ENCODE results near the gene SLC2A8.

Gene SLC2A8

GRCh38 chr9:127370147-127370579, 26.8 kb upstream of the SLC2A8 start:
- H3K4me3 ChIP-seq (ENCODE audit: low read depth in 1 of 2, low read length in 1 of 2) = no peak overlapping the region
- no peak for TF ChIP-seq CTCF (IDR thresholded peaks at IDR 0.05)
- H3K9me3 ChIP-seq = no peaks in the 10 kb centered on the region
- H3K27me3 ChIP-seq = peaks cover 16% of the 10 kb centered on the region
- no peaks in the 10 kb centered on the region for H3K36me3 ChIP-seq
- no peaks in the 10 kb centered on the region for H3K4me1 ChIP-seq (ENCODE audit: control insufficient read depth in 1 of 2, insufficient read depth in 1 of 2, low read depth in 1 of 2, low read length in 1 of 2)
- no peak overlapping the region for H3K27ac ChIP-seq

- no peak for TF ChIP-seq CTCF (IDR thresholded peaks at IDR 0.05)
- no peak overlapping the region for H3K4me3 ChIP-seq (ENCODE audit: low read depth in 1 of 2, low read length in 1 of 2)
- no peaks in the 10 kb centered on the region for H3K9me3 ChIP-seq
- H3K27me3 ChIP-seq = peaks cover 16% of the 10 kb centered on the region
- H3K4me1 ChIP-seq (ENCODE audit: control insufficient read depth in 1 of 2, insufficient read depth in 1 of 2, low read depth in 1 of 2, low read length in 1 of 2) = no peaks in the 10 kb centered on the region
- H3K36me3 ChIP-seq = no peaks in the 10 kb centered on the region
- no peak overlapping the region for H3K27ac ChIP-seq
Observed at GRCh38 chr9:127370672-127371648, 26.0 kb upstream of the SLC2A8 start.

GRCh38 chr9:127380479-127380878, 16.5 kb upstream of the SLC2A8 start:
- H3K27me3 ChIP-seq = no peaks in the 10 kb centered on the region
- no peak overlapping the region for H3K4me3 ChIP-seq (ENCODE audit: low read depth in 1 of 2, low read length in 1 of 2)
- no peaks in the 10 kb centered on the region for H3K4me1 ChIP-seq (ENCODE audit: control insufficient read depth in 1 of 2, insufficient read depth in 1 of 2, low read depth in 1 of 2, low read length in 1 of 2)
- no peaks in the 10 kb centered on the region for H3K36me3 ChIP-seq
- TF ChIP-seq CTCF (IDR thresholded peaks at IDR 0.05) = no peak
- no peaks in the 10 kb centered on the region for H3K9me3 ChIP-seq
- H3K27ac ChIP-seq = no peak overlapping the region

- Histone ChIP-seq H3K4me1 (ENCODE audit: control insufficient read depth in 1 of 2, insufficient read depth in 1 of 2, low read depth in 1 of 2, low read length in 1 of 2) (no peaks in the 10 kb centered on the region), H3K36me3 (no peaks in the 10 kb centered on the region), H3K27me3 (no peaks in the 10 kb centered on the region), H3K27ac (no peak overlapping the region), H3K4me3 (ENCODE audit: low read depth in 1 of 2, low read length in 1 of 2) (no peak overlapping the region), H3K9me3 (no peaks in the 10 kb centered on the region)
- TF ChIP-seq CTCF (IDR thresholded peaks at IDR 0.05) = no peak
Observed at GRCh38 chr9:127382541-127382940, 14.4 kb upstream of the SLC2A8 start.

GRCh38 chr9:127384016-127384730, 12.8 kb upstream of the SLC2A8 start:
- TF ChIP-seq CTCF (IDR thresholded peaks at IDR 0.05) = no peak
- Histone ChIP-seq H3K4me1 (ENCODE audit: control insufficient read depth in 1 of 2, insufficient read depth in 1 of 2, low read depth in 1 of 2, low read length in 1 of 2) (peaks cover 15 to 16% of the 10 kb centered on the region in 2 experiments), H3K27ac (no peak overlapping the region), H3K4me3 (ENCODE audit: low read depth in 1 of 2, low read length in 1 of 2) (no peak overlapping the region), H3K36me3 (no peaks in the 10 kb centered on the region), H3K9me3 (no peaks in the 10 kb centered on the region), H3K27me3 (no peaks in the 10 kb centered on the region)

Data from neutrophil (primary cell).